Activated CD8-positive, alpha-beta memory T cell treated with anti-CD3 and anti-CD28 coated beads for 36 hours (primary cell): ENCODE measurements around the gene REEP2. TPM values are rescaled to one million over a fixed set of nuclear protein-coding genes. Genes with fewer than 3 reads are reported as not detected.
"Not testable (repeated sequence)": the region's sequence is repeated elsewhere in the genome, so short reads cannot be mapped to it uniquely, and the experiment has no call there.

Experiments used
- CTCF ChIA-PET: fragments of 350-600 bp; sonication (Branson Sonifier 250); formaldehyde crosslinking; loops from one replicate; lab custom pipeline; 2021; ENCODE audit warnings: antibody characterized with exemption; lab: Charles Lee
- POLR2A ChIA-PET: fragments of 350-600 bp; sonication (Branson Sonifier 250); formaldehyde crosslinking; loops from one replicate; lab custom pipeline; 2021; ENCODE audit warnings: antibody characterized with exemption; lab: Charles Lee
- total RNA-seq, 2 experiments: library from RNA; stranded (reverse); gene quantifications; one replicate each; pipeline ENCODE4 v1.2.3, GENCODE V29; 2021

The REEP2 gene
- total RNA-seq, 2 experiments from 2014 or later = 5.1 to 6.2 TPM

- ChIA-PET POLR2A (no interaction called here), CTCF (no interaction called here)
These were observed 31.6 kb downstream of the REEP2 start for GRCh38 chr5:138470322-138471051.

- POLR2A ChIA-PET = no interaction called here
- CTCF ChIA-PET = no interaction called here
These were observed 32.1 kb downstream of the REEP2 start for GRCh38 chr5:138471052-138471361.

DNA sequence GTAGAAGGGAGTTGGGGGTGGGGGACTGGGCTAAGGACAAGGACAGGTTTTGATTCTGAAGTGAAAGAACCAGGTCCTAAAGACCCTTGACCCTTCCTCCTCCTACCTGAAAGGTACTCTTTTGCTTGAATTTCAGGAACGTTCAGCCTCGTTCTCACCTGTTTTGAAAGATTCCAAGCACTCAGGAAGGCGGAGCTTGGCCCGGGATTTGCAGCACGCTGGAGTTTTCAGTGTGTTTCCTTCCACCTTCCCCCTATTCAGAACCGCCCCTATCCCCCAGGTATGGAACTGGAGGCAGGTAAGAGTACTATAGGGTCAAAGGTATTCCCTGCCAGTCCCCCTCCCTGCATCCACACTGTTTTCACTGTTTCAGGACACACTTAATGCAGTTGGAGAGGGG lies 33.5 kb downstream of the REEP2 start:
- POLR2A ChIA-PET = no interaction called here

DNA sequence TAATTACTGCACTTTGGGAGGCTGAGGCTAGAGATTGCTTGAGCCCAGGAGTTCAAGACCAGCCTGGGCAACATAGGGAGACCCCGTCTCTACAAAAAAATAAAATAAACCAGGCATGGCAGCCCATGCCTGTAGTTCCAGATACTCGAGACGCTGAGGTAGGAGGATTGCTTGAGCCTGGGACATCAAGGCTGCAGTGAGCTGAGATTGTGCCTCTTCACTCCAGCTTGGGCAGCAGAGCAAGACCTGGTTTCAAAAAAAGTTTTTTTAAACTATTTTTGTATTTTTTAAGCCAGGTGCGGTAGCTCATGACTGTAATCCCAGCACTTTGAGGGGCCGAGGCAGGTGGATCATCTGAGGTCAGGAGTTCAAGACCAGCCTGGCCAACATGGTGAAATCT lies 34.3 kb downstream of the REEP2 start:
- CTCF ChIA-PET, POLR2A ChIA-PET: not testable (repeated sequence)

More for the DNA sequence above, 33.5 kb downstream of the REEP2 start:
- CTCF ChIA-PET = no interaction called here

GRCh38 chr5:138476918-138477317 lies 38.1 kb downstream of the REEP2 start:
- CTCF ChIA-PET = interaction anchor here (1.0 kb wide), 1 partner anchor 10 kb away, joined by 3 read pairs; no protein-coding TSS in a partner anchor

DNA sequence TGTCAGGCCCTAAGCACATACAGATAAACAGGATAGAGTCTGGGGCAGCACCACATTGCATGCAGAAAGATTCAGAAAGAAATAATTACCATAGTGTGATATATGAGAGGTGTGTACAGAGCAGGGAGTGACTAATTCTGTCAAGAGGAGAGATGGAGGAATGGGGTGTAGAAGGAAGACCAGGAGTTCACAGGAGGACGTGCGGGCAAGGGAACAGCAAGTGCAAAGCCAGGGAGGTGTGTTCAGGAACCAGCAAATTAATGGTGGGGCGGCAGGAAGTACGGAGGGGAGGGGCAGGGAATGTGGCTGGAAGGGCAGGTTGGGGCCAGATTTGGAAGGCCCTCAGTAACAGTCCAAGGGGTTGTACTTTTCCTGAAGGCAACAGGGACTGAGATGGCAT lies 43.8 kb downstream of the REEP2 start:
- POLR2A ChIA-PET = no interaction called here
- CTCF ChIA-PET = no interaction called here

More at GRCh38 chr5:138476918-138477317, 38.1 kb downstream of the REEP2 start:
- POLR2A ChIA-PET = no interaction called here

- POLR2A ChIA-PET = no interaction called here
- CTCF ChIA-PET = no interaction called here
These were observed 49.7 kb downstream of the REEP2 start for GRCh38 chr5:138488481-138488945.

- POLR2A ChIA-PET = no interaction called here
- CTCF ChIA-PET = no interaction called here
These were observed 50.8 kb downstream of the REEP2 start for GRCh38 chr5:138489683-138490061.

DNA sequence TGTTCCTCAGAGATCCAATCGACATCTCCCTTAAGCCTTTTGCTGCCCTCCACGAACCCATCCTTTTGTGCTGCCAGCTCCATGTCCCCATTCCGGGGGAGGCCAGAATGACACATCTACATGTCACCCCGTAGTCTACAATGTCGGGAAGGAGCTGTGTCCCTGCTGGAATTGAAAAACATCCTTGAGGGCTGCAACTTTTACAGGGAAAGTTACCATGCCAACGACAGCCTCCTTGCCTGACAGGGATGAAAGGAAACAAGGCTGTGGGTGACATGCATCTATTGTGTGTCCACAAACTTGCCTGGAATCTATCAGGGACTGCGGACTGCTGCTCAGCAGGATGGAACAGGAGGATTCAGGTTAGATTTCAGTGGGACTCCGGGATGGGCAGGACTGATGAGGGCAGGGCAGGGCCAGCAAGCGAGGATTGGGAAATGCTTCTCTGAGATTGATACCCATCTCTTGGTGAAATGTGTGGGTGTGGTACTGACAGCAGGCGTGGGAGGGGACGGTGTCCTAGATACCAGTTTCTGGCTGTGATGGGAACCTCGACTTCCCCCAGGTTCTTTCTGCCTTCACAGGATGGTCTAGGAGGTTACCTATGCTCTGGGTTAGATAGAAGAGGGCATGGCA lies 51.9 kb downstream of the REEP2 start:
- ChIA-PET POLR2A (no interaction called here), CTCF (interaction anchor here (1.0 kb wide), 1 partner anchor 32 kb away, joined by 3 read pairs; no protein-coding TSS in a partner anchor)

- ChIA-PET POLR2A (no interaction called here), CTCF (interaction anchor here (1.0 kb wide), 1 partner anchor 32 kb away, joined by 3 read pairs; no protein-coding TSS in a partner anchor)
These were observed 52.4 kb downstream of the REEP2 start for GRCh38 chr5:138491284-138491648.

DNA sequence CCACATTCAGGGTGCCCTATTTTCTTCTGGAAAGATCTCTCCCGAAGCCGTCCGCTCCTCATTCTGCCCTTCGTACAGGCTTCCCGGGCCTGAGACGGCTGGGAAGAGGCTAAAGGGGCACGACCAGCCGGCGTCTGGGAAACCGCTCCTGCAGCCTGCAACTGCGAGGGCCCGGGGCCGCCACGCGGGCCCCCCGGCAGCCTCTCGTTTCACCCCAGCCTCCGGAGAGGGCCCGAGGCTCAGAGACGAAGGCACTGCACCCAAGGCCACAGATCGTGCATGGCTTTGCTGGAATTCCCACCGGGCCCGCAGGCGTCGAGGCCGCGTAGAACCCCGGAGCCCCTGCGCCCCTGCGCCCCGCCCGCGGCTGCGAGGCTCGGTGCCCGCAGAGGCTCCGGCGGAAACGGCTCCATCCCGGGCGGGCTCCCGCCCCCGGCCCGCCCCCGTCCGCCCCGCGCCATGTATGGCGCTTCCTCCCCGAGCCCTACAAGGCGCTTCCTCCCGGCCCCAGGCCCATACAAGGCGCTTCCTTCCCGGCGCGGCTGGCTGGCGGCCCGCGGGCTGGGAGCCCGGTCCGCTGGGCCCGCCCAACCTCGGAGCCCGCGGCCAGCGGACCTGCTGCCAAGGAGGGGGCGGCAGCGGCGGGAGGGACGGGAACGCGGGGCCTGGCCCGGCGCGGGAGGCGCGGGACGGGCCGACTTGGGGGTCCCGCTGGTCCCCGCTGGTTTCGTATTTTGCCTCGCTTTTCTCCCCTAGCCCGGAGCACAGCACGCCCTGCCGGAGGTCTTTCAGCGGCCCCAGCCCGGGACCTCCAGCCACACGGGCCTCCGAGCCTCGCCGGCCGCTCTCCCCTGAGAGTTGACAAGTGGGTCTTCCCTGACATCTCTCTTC lies 53.1 kb downstream of the REEP2 start:
- POLR2A ChIA-PET = interaction anchor here (1.2 to 1.3 kb wide), 2 partner anchors 12 to 27 kb away, joined by 3 to 7 read pairs; partner anchors contain the start of gene EGR1
- CTCF ChIA-PET = interaction anchor here (1.7 to 2.0 kb wide), 2 partner anchors 27 to 43 kb away, joined by 8 to 9 read pairs; partner anchors contain the start of gene EGR1

DNA sequence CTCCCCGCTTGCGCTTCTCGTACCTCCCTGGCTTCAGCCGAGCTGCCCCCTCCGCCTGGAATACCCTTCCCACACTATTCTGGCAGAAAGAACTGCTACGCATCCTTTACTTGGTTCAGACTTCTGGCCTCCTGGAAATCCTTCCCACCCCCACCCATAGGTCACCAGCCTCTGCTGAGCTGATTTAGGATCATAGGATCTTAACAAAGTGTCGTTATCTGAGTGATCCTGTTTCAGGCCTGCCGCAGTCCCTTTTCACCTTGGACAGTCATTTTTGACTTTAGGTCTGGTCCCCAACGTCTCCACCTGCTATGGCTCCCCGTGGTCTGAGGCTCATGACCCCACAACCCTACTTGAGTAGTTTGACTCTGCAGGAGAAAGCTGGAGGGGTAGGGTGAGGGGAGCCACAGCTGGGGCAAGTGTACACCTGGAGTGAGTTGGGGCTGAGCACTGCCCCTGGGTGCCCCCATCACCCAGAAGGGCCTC lies 53.7 kb downstream of the REEP2 start:
- CTCF ChIA-PET = interaction anchor here (1.1 to 2.0 kb wide), 3 partner anchors 11 to 43 kb away, joined by 6 to 9 read pairs (median 8); partner anchors contain the start of gene EGR1
- POLR2A ChIA-PET = interaction anchor here (0.6 to 1.3 kb wide), 4 partner anchors 11 to 1883 kb away, joined by 3 to 7 read pairs (median 4); partner anchors contain the start of gene EGR1

- POLR2A ChIA-PET = no interaction called here
- CTCF ChIA-PET = interaction anchor here (0.8 to 1.3 kb wide), 2 partner anchors 8 to 53 kb away, joined by 3 read pairs; no protein-coding TSS in a partner anchor
These were observed 56.5 kb downstream of the REEP2 start for GRCh38 chr5:138495351-138495750.

Other genes with a start within 250 kb of the REEP2 start
- gene CDC23, start 225.7 kb upstream of the REEP2 start, total RNA-seq = 10 to 100 TPM; 48.0 to 50.0 TPM
- under 1 TPM in 1 of 2 experiments, not detected in 1; 0.10 TPM for gene GFRA3, start 164.4 kb upstream of the REEP2 start, total RNA-seq
- gene CDC25C, start 107.3 kb upstream of the REEP2 start, total RNA-seq = 1 to 10 TPM; 6.1 to 6.2 TPM
- gene FAM53C, start 100.8 kb upstream of the REEP2 start, total RNA-seq = 10 to 100 TPM; 29.7 to 31.7 TPM
- gene KDM3B, start 86.4 kb upstream of the REEP2 start, total RNA-seq = 10 to 100 TPM; 38.8 to 39.4 TPM
- 10 to 100 TPM; 16.6 to 17.3 TPM for gene EGR1, start 26.4 kb downstream of the REEP2 start, total RNA-seq
- 100 to 1,000 TPM; 246 to 247 TPM for gene ETF1, start 104.2 kb downstream of the REEP2 start, total RNA-seq
- gene HSPA9, start 136.3 kb downstream of the REEP2 start, total RNA-seq = 100 to 1,000 TPM; 520 to 523 TPM